MCF 10A (cell line): Measurements from ENCODE around the gene RAD51B. TPM values are rescaled to one million over a fixed set of nuclear protein-coding genes. Genes with fewer than 3 reads are reported as not detected.

Experiments
- BruUV-seq: library from RNA; stranded (reverse); fragments of 400-500 nt; replicated peaks from 2 replicates; lab custom pipeline; 2021; lab: Mats Ljungman, UMichigan
- CTCF ChIA-PET: fragments of 300-600 bp; sonication (Branson Sonifier 250); formaldehyde crosslinking; extraction: SDS; loops from one replicate; lab custom pipeline; 2021; ENCODE audit warnings: antibody characterized with exemption, inconsistent platforms; lab: Yijun Ruan, JAX
- POLR2A ChIA-PET: fragments of 300-600, 350-650 bp; sonication (Branson Sonifier 250); formaldehyde crosslinking; extraction: SDS; loops from one replicate; lab custom pipeline; 2020; ENCODE audit warnings: antibody characterized with exemption, inconsistent platforms; lab: Yijun Ruan, JAX
- DNase-seq: peaks from one replicate; pipeline ENCODE4 v3.0.0-alpha.2; 2018; ENCODE audit not compliant: unreplicated experiment
- H3K27ac Mint-ChIP-seq: one replicate; pipeline ENCODE4 v1.8.0; 2022; ENCODE audit warnings: mild to moderate bottlenecking, low read depth, mixed read lengths; ENCODE audit not compliant: unreplicated experiment
- H3K27me3 Mint-ChIP-seq: one replicate; pipeline ENCODE4 v1.8.0; 2022; ENCODE audit warnings: mixed read lengths; ENCODE audit not compliant: insufficient read depth, unreplicated experiment
- H3K36me3 Mint-ChIP-seq: one replicate; pipeline ENCODE4 v1.8.0; 2022; ENCODE audit warnings: mild to moderate bottlenecking, moderate library complexity, mixed read lengths; ENCODE audit not compliant: insufficient read depth, unreplicated experiment
- H3K4me1 Mint-ChIP-seq: one replicate; pipeline ENCODE4 v1.8.0; 2022; ENCODE audit warnings: mixed read lengths; ENCODE audit not compliant: insufficient read depth, unreplicated experiment
- H3K4me3 Mint-ChIP-seq: one replicate; pipeline ENCODE4 v1.8.0; 2022; ENCODE audit warnings: mild to moderate bottlenecking, moderate library complexity, mixed read lengths; ENCODE audit not compliant: unreplicated experiment
- H3K9me3 Mint-ChIP-seq: one replicate; pipeline ENCODE4 v1.8.0; 2022; ENCODE audit warnings: mixed read lengths; ENCODE audit not compliant: unreplicated experiment
- intact Hi-C: fragments of 100-400 bp; cut with micrococcal nuclease; formaldehyde crosslinking; loops from 2 replicates; pipeline ENCODE4 v1.14.1; 2022
- total RNA-seq: library from RNA; stranded (reverse); gene quantifications from 2 replicates; pipeline ENCODE4 v1.2.3, GENCODE V29; 2022
- TF ChIP-seq, protein P1 (sequence below): fragments of 200-600 bp; IDR thresholded peaks from one replicate; pipeline ENCODE4 v1.8.0; 2022; ENCODE audit warnings: antibody characterized with exemption, mild to moderate bottlenecking; ENCODE audit not compliant: unreplicated experiment

RAD51B gene
- total RNA-seq, 1 experiment from 2014 or later = 14.6 TPM

DNA sequence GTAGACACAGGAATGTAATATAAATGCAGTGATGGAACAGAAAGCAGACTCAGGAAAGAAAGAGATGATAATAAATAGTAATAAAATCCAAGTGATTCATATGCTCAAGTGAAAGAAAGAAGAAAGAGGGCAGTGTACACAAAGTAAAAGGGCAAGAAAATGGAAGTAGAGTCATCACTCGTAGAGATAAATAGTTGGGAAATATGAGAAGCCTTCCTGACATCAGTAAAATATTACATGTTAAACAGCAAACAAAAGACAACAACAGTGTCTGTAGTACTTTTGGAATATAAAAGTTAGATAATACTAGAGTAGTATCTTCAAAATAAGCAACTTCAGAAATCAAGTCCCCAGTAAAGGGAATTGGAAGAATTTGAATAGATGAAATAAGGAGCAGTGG, 412.3 kb downstream of the RAD51B start:
- H3K36me3 Mint-ChIP-seq = no peaks in the 10 kb centered on the region
- no peaks in the 10 kb centered on the region for H3K9me3 Mint-ChIP-seq
- ChIA-PET CTCF (no interaction called here), POLR2A (interaction anchor here (0.6 to 3.3 kb wide), 17 partner anchors 9 to 564 kb away, joined by 3 to 24 read pairs (median 4); no protein-coding TSS in a partner anchor)
- no peak overlapping the region for H3K27ac Mint-ChIP-seq
- H3K4me3 Mint-ChIP-seq = no peak overlapping the region
- intact Hi-C loops = loop anchor here (2.0 to 5.0 kb wide), 3 partner anchors 91 to 290 kb away; no protein-coding TSS in a partner anchor
- H3K27me3 Mint-ChIP-seq = no peaks in the 10 kb centered on the region
- no peaks in the 10 kb centered on the region for H3K4me1 Mint-ChIP-seq
- DNase-seq = no peak
- TF ChIP-seq, protein P1, sequence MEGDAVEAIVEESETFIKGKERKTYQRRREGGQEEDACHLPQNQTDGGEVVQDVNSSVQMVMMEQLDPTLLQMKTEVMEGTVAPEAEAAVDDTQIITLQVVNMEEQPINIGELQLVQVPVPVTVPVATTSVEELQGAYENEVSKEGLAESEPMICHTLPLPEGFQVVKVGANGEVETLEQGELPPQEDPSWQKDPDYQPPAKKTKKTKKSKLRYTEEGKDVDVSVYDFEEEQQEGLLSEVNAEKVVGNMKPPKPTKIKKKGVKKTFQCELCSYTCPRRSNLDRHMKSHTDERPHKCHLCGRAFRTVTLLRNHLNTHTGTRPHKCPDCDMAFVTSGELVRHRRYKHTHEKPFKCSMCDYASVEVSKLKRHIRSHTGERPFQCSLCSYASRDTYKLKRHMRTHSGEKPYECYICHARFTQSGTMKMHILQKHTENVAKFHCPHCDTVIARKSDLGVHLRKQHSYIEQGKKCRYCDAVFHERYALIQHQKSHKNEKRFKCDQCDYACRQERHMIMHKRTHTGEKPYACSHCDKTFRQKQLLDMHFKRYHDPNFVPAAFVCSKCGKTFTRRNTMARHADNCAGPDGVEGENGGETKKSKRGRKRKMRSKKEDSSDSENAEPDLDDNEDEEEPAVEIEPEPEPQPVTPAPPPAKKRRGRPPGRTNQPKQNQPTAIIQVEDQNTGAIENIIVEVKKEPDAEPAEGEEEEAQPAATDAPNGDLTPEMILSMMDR = no peak
- no TSS peak for BruUV-seq

DNA sequence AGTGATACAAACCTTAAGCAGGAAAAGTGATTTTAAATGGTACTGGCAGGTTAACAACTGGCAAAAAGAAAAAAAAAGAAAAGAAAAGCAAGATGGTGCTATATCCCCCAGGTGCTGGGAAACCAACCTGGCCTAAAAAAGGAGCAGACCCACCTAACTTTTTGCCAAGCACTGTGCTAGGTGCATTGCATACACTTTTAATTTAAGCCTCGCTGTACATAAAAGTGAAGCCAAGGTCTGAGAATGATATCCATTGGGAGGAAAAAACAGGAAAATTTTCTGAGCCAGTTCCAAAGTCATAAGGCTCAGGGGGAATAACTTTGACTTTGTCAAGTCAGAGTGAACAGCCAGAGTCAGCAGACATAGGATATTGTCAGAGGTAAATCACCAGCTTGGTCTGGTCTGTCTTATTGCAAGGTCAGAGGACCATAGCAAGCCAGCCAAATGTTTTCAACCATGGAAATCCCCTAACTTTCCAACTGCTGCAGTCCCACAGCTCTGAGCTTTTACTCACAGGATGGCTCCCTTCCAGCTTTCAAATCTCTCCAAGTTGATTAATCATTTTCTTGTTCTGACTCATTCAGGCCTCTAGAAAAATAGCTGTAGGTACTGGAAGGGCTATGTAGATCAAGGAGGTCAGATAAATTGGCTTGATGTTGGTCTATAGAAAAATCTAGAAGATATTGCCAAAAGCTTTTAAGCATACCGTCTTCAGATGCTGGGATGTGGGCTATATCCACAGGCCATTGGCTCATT, 412.9 kb downstream of the RAD51B start:
- ChIA-PET CTCF (interaction anchor here (0.7 to 1.2 kb wide), 7 partner anchors 11 to 584 kb away, joined by 3 to 7 read pairs (median 4); no protein-coding TSS in a partner anchor), POLR2A (interaction anchor here (0.7 to 3.3 kb wide), 29 partner anchors 9 to 563 kb away, joined by 3 to 24 read pairs (median 5); partner anchors contain the start of gene ZFP36L1)
- no peak overlapping the region for H3K27ac Mint-ChIP-seq
- H3K4me3 Mint-ChIP-seq = no peak overlapping the region
- no peaks in the 10 kb centered on the region for H3K27me3 Mint-ChIP-seq
- intact Hi-C loops = loop anchor here (2.0 to 5.0 kb wide), 3 partner anchors 92 to 290 kb away; no protein-coding TSS in a partner anchor
- TF ChIP-seq, protein P1 = no peak
- H3K4me1 Mint-ChIP-seq = no peaks in the 10 kb centered on the region
- TSS peak; percentile 34 for BruUV-seq
- peak; percentile 99 for DNase-seq
- no peaks in the 10 kb centered on the region for H3K36me3 Mint-ChIP-seq
- H3K9me3 Mint-ChIP-seq = no peaks in the 10 kb centered on the region

DNA sequence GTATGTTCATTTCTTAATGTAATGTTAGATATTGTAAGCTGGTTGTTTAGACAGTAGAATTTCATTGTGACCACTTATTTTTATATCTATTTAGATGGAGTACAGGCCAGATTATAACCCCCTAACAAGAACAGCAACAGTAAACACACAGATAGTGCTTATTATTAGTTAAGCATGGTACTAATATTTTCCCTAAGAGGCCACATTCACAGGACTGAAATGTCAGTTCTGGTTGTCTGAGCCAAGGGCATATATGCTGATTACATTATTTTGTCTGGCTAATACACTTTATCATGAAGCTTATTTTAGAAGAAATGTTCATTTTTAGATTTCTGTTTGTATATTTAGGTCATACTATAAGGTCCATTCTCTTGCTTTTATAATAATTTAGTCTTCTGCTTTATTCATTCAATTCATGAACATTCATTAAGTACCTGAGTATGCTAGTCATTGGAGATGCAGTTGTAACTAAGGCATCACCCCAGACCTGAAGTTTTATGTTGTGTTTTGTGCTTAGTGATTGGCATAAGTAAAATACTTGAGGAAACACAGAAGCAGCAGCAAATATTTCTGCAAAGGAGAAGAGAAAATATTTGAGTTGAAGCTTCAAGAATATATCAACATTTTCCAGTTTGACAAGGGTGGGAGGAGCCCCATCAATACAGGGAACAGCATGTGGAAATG, 413.7 kb downstream of the RAD51B start:
- Mint-ChIP-seq H3K4me1 (no peaks in the 10 kb centered on the region), H3K4me3 (no peak overlapping the region), H3K27ac (no peak overlapping the region), H3K27me3 (no peaks in the 10 kb centered on the region), H3K9me3 (no peaks in the 10 kb centered on the region), H3K36me3 (no peaks in the 10 kb centered on the region)
- intact Hi-C loops = loop anchor here (2.0 to 5.0 kb wide), 3 partner anchors 92 to 291 kb away; no protein-coding TSS in a partner anchor
- POLR2A ChIA-PET = interaction anchor here (0.7 to 3.3 kb wide), 30 partner anchors 9 to 562 kb away, joined by 3 to 24 read pairs (median 5); partner anchors contain the start of gene ZFP36L1
- CTCF ChIA-PET = interaction anchor here (0.7 to 1.2 kb wide), 9 partner anchors 10 to 584 kb away, joined by 3 to 7 read pairs (median 4); no protein-coding TSS in a partner anchor
- no TSS peak for BruUV-seq
- TF ChIP-seq, protein P1 = no peak
- no peak for DNase-seq
